Dermis blood vessel endothelial cell (primary cell): ENCODE data around the gene DNLZ. TPM values are rescaled to one million over a fixed set of nuclear protein-coding genes. Genes with fewer than 3 reads are reported as not detected.

Source experiments
- DNase-seq: peaks from one replicate; pipeline ENCODE4 v3.0.0; 2010
- total RNA-seq: library from RNA; depleted of rRNA; stranded (reverse); fragments of >200 nt; gene quantifications from 2 replicates; pipeline ENCODE4 v1.2.3, GENCODE V29; 2014

DNLZ gene
- total RNA-seq, 1 donor from 2014 or later = 34.5 TPM

DNA sequence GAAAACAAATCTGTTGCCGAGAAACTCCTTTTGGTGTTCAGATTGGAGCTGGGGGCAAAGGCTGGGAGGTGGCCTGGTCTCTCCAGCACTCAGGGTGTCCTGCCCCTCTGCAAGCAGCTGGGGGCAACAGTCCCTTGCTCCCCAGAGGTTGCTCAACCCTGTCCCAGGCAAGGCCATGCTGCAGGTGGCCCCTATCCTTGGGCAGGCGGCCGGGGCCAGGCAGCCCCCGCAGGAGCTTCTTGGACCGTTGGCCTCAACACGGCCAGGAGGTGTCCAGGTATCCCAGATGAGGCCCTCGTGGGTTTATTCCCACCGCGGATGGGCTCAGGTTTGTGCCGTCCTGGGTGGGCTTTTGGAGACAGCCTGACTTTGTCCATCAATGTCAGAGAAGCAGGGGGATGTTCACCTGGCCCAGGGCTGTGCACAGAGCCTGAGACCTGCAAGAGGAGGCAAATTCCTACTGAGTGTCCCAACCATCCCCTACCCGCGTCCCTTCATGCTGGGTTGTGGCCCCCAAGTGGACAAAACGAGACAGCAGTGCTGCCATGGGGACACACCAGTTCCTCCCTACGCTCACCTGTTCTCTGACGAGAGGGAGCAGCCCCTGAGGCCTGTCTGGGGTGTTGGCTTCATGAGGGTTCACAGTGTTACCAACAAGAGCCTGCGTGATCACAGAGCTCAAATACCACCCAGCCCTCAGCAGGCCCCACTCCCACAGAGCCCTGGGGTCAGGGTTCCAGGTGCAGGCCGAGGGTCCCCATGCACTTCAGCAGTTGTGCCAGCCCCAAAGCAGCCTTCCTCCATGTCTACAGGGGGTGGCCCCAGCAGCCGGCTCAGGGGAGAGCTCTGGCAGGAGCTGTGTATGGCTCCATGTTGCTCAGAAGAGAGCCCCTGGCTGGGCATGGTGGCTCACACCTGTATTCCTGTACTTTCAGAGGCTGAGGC, 50.2 kb downstream of the DNLZ start:
- DNase-seq = no peak

- peak; percentile 64 for DNase-seq
Observed at GRCh38 chr9:136312436-136312835, 51.1 kb downstream of the DNLZ start.

DNA sequence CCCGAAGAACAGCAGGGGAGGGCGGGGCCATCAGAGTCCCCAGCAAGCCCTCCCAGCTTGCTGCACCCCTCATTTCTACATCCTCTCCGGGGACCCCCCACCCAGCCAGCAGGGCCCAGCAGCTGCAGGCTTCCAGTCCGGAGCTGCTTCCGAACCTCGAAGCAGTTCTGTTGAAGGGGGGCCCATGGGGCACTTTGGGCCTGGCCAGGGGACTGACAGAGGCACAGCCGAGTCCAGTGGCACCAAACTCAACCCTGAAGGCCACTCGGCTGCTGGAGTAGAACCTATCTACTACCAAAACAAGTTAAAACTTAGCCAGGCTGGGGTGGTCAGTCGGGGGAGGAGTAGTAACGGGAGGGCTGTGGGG, 51.6 kb downstream of the DNLZ start:
- DNase-seq = no peak

GRCh38 chr9:136311051-136312008, 52.2 kb downstream of the DNLZ start:
- no peak for DNase-seq

GRCh38 chr9:136310273-136311030, 53.1 kb downstream of the DNLZ start:
- DNase-seq = no peak

GRCh38 chr9:136309806-136310220, 53.7 kb downstream of the DNLZ start:
- DNase-seq = no peak

Other genes with a start within 250 kb of the DNLZ start
- gene TMEM250, start 244.9 kb downstream of the DNLZ start, total RNA-seq = 59.7 and 73.7 TPM in 2 replicates
- not detected in 2 replicates for gene LHX3, start 158.6 kb downstream of the DNLZ start, total RNA-seq
- gene QSOX2, start 117.9 kb downstream of the DNLZ start, total RNA-seq = 9.0 and 20.1 TPM in 2 replicates
- gene CCDC187, start 59.6 kb downstream of the DNLZ start, total RNA-seq = not detected in 2 replicates
- gene GPSM1, start 36.2 kb downstream of the DNLZ start, total RNA-seq = 27.2 and 37.1 TPM in 2 replicates
- 0.34 and 1.1 TPM in 2 replicates for gene CARD9, start 9.9 kb upstream of the DNLZ start, total RNA-seq
- 10.2 and 12.6 TPM in 2 replicates for gene SNAPC4, start 36.4 kb upstream of the DNLZ start, total RNA-seq
- gene ENTR1, start 46.9 kb upstream of the DNLZ start, total RNA-seq = 30.0 and 35.2 TPM in 2 replicates
- 40.2 and 42.3 TPM in 2 replicates for gene PMPCA, start 46.9 kb upstream of the DNLZ start, total RNA-seq
- gene INPP5E, start 76.1 kb upstream of the DNLZ start, total RNA-seq = 8.3 and 12.1 TPM in 2 replicates
- gene SEC16A, start 119.3 kb upstream of the DNLZ start, total RNA-seq = 20.8 and 43.8 TPM in 2 replicates
- gene NOTCH1, start 182.3 kb upstream of the DNLZ start, total RNA-seq = 157 and 319 TPM in 2 replicates